Fibroblast of lung (primary cell): ENCODE results near the gene LPCAT3. TPM values are rescaled to one million over a fixed set of nuclear protein-coding genes. Genes with fewer than 3 reads are reported as not detected.
A peak's percentile ranks its signal among the peaks of the same experiment; 100 is the strongest.

Experiments
- DNase-seq, 2 donors: peaks; one replicate each; pipeline versions ENCODE4 v3.0.0 to v3.0.0-alpha.2; 2010; ENCODE audit warnings: low read depth in 2 of 2
- H2AFZ ChIP-seq: 2 replicates; pipeline ENCODE4 v1.5.1; 2012; ENCODE audit warnings: low read length, control low read depth, inconsistent platforms
- H3K27ac ChIP-seq: 2 replicates; pipeline ENCODE4 v1.5.1; 2011; ENCODE audit warnings: low read length, control low read depth; ENCODE audit not compliant: insufficient read depth
- H3K27me3 ChIP-seq: 2 replicates; pipeline ENCODE4 v1.5.1; 2011; ENCODE audit warnings: mild to moderate bottlenecking, low read length; ENCODE audit not compliant: control insufficient read depth, insufficient read depth
- H3K36me3 ChIP-seq: 2 replicates; pipeline ENCODE4 v1.5.1; 2011; ENCODE audit warnings: low read length; ENCODE audit not compliant: control insufficient read depth, insufficient read depth
- H3K4me1 ChIP-seq: 2 replicates; pipeline ENCODE4 v1.5.1; 2011; ENCODE audit warnings: low read length; ENCODE audit not compliant: control insufficient read depth, insufficient read depth; ENCODE audit errors: extremely low read depth
- H3K4me2 ChIP-seq: 2 replicates; pipeline ENCODE4 v1.5.1; 2011; ENCODE audit warnings: low read length, control low read depth; ENCODE audit not compliant: insufficient read depth; ENCODE audit errors: extremely low read depth
- H3K4me3 ChIP-seq, 4 experiments: fragments of 200-600 bp in 1 of 4; sonication (generic) in 1 of 4; replicated peaks in 1 of 4; 2 replicates each; pipeline ENCODE4 v1.5.1; 2011 to 2016; ENCODE audit warnings: low read length in 4 of 4, low read depth in 3 of 4, mild to moderate bottlenecking in 3 of 4, control low read depth in 2 of 4, inconsistent platforms in 1 of 4, mixed read lengths in 1 of 4; ENCODE audit not compliant: insufficient read depth in 1 of 4; ENCODE audit errors: control extremely low read depth in 1 of 4
- H3K79me2 ChIP-seq: 2 replicates; pipeline ENCODE4 v1.5.1; 2012; ENCODE audit warnings: mild to moderate bottlenecking, low read length, inconsistent platforms; ENCODE audit not compliant: control insufficient read depth, insufficient read depth
- H3K9ac ChIP-seq: 2 replicates; pipeline ENCODE4 v1.5.1; 2011; ENCODE audit warnings: mild to moderate bottlenecking, low read length, control low read depth; ENCODE audit not compliant: insufficient read depth
- H3K9me3 ChIP-seq: 2 replicates; pipeline ENCODE4 v1.5.1; 2012; ENCODE audit warnings: low read depth, low read length; ENCODE audit not compliant: control insufficient read depth, insufficient read depth
- H4K20me1 ChIP-seq: 2 replicates; pipeline ENCODE4 v1.5.1; 2011; ENCODE audit warnings: low read length; ENCODE audit not compliant: control insufficient read depth, insufficient read depth; ENCODE audit errors: extremely low read depth
- CTCF ChIP-seq, 2 donors: IDR thresholded peaks in 1 of 2; conservative IDR thresholded peaks in 1 of 2; 1 replicate in 1 of 2; 2 replicates in 1 of 2; pipeline ENCODE4 v1.5.1; 2011 to 2012; ENCODE audit warnings: low read length in 2 of 2, control low read depth in 1 of 2, inconsistent platforms in 1 of 2, low read depth in 1 of 2, mild to moderate bottlenecking in 1 of 2
- EZH2 ChIP-seq: IDR thresholded peaks from 2 replicates; pipeline ENCODE4 v1.5.1; 2012; ENCODE audit warnings: low read length, control low read depth, mild to moderate bottlenecking; ENCODE audit errors: missing control alignments
- polyA plus RNA-seq, 2 donors: library from polyadenylated mRNA; depleted of rRNA in 1 of 2; stranded (reverse) in 1 of 2; unstranded in 1 of 2; fragments of >200 nt; gene quantifications; 2 replicates each; pipeline ENCODE4 v1.2.1, GENCODE V29; 2011 to 2012; ENCODE audit warnings: missing spikeins in 1 of 2
- total RNA-seq: library from RNA; depleted of rRNA; stranded (reverse); fragments of >200 nt; gene quantifications from 2 replicates; pipeline ENCODE4 v1.2.1, GENCODE V29; 2014

LPCAT3 gene
- total and polyA plus RNA-seq, 2 donors (not counting 1 experiment from before 2014, with no cell fraction given): 11.4 to 54.0 TPM

- peak overlapping the region; percentile 7 for H3K27ac ChIP-seq
- peaks cover 31% of the 10 kb centered on the region for H3K79me2 ChIP-seq
- TF ChIP-seq CTCF (conservative IDR thresholded peaks at IDR 0.05 in 1 of 2, IDR thresholded peaks at IDR 0.05 in 1 of 2; ENCODE audit: low read depth in 1 of 2, low read length in 2 of 2) (no peak), EZH2 (no peak)
- no peak overlapping the region for H3K4me2 ChIP-seq
- no peaks in the 10 kb centered on the region for H4K20me1 ChIP-seq
- peaks cover 12% of the 10 kb centered on the region for H3K4me1 ChIP-seq
- no peak overlapping the region for H2AFZ ChIP-seq
- H3K36me3 ChIP-seq: peaks cover 28% of the 10 kb centered on the region
- no peak overlapping the region for H3K4me3 ChIP-seq
- H3K9ac ChIP-seq: no peak overlapping the region
- H3K9me3 ChIP-seq: no peaks in the 10 kb centered on the region
- no peak for DNase-seq
- no peaks in the 10 kb centered on the region for H3K27me3 ChIP-seq
Observed at GRCh38 chr12:6935371-6936193, 82.7 kb downstream of the LPCAT3 start.

GRCh38 chr12:6934110-6934509 lies 84.2 kb downstream of the LPCAT3 start:
- H3K27me3 ChIP-seq: no peaks in the 10 kb centered on the region
- no peak overlapping the region for H2AFZ ChIP-seq
- H3K4me3 ChIP-seq: no peak overlapping the region
- no peak overlapping the region for H3K9ac ChIP-seq
- peaks cover 15% of the 10 kb centered on the region for H3K4me1 ChIP-seq
- H4K20me1 ChIP-seq: no peaks in the 10 kb centered on the region
- H3K79me2 ChIP-seq: peaks cover 44% of the 10 kb centered on the region
- no peak overlapping the region for H3K4me2 ChIP-seq
- DNase-seq: peak; percentile 51 to 67
- no peaks in the 10 kb centered on the region for H3K9me3 ChIP-seq
- H3K27ac ChIP-seq: peak overlapping the region; percentile 4
- TF ChIP-seq EZH2 (no peak), CTCF (conservative IDR thresholded peaks at IDR 0.05 in 1 of 2, IDR thresholded peaks at IDR 0.05 in 1 of 2; ENCODE audit: low read depth in 1 of 2, low read length in 2 of 2) (no peak)
- H3K36me3 ChIP-seq: peaks cover 21% of the 10 kb centered on the region

GRCh38 chr12:6932766-6933165 lies 85.5 kb downstream of the LPCAT3 start:
- H3K9me3 ChIP-seq: no peaks in the 10 kb centered on the region
- H3K4me1 ChIP-seq: peaks cover 12% of the 10 kb centered on the region
- H3K27me3 ChIP-seq: no peaks in the 10 kb centered on the region
- no peak for TF ChIP-seq EZH2
- no peak for TF ChIP-seq CTCF (conservative IDR thresholded peaks at IDR 0.05 in 1 of 2, IDR thresholded peaks at IDR 0.05 in 1 of 2; ENCODE audit: low read depth in 1 of 2, low read length in 2 of 2)
- H3K36me3 ChIP-seq: peaks cover 14% of the 10 kb centered on the region
- peak overlapping the region in 1 of 4 experiments; percentile 4 for H3K4me3 ChIP-seq
- H2AFZ ChIP-seq: no peak overlapping the region
- DNase-seq: no peak
- no peak overlapping the region for H3K9ac ChIP-seq
- H3K27ac ChIP-seq: no peak overlapping the region
- H3K79me2 ChIP-seq: peaks cover 49% of the 10 kb centered on the region
- H3K4me2 ChIP-seq: no peak overlapping the region
- H4K20me1 ChIP-seq: no peaks in the 10 kb centered on the region
